PFSK-1 (cell line): ENCODE results near the gene ZNF366.

Source experiments
- FOXP2 ChIP-seq: optimal IDR thresholded peaks from 2 replicates; pipeline ENCODE3; 2011; ENCODE audit warnings: borderline replicate concordance, control low read depth, inconsistent platforms; ENCODE audit not compliant: insufficient read depth; ENCODE audit errors: extremely low read length, extremely low read depth
- POLR2AphosphoS5 ChIP-seq: IDR thresholded peaks from 2 replicates; pipeline ENCODE4 v1.6.1; 2012; ENCODE audit warnings: low read depth, mild to moderate bottlenecking, control low read depth, low read length, moderate library complexity
- REST ChIP-seq, 2 experiments: IDR thresholded peaks; 2 replicates each; pipeline versions ENCODE4 v1.6.1 to v1.8.0; 2011 to 2012; ENCODE audit warnings: low read depth in 2 of 2, low read length in 2 of 2, control low read depth in 1 of 2, inconsistent platforms in 1 of 2, mild to moderate bottlenecking in 1 of 2, moderate library complexity in 1 of 2; ENCODE audit not compliant: insufficient read depth in 1 of 2
- SIN3A ChIP-seq: IDR thresholded peaks from 2 replicates; pipeline ENCODE4 v1.6.1; 2012; ENCODE audit warnings: mild to moderate bottlenecking, low read length, moderate library complexity, borderline replicate concordance; ENCODE audit not compliant: insufficient read depth
- TAF1 ChIP-seq: IDR thresholded peaks from 2 replicates; pipeline ENCODE4 v1.6.1; 2012; ENCODE audit warnings: low read length, control low read depth, borderline replicate concordance; ENCODE audit not compliant: insufficient read depth

- TF ChIP-seq POLR2AphosphoS5 (no peak), TAF1 (no peak), SIN3A (no peak), REST (IDR thresholded peaks at IDR 0.05; ENCODE audit: insufficient read depth in 1 of 2, low read depth in 2 of 2, low read length in 2 of 2) (no peak), FOXP2 (no peak)
Observed at GRCh38 chr5:72440207-72440638, 67.0 kb downstream of the ZNF366 start.
